ENCODE data around the gene HEBP2.

The HEBP2 gene

GRCh38 chr6:138442663-138443062 is 38.6 kb downstream of the HEBP2 start:
- no peak overlapping the region for H3K4me3 ChIP-seq (ENCODE audit: low read length)
- DNase-seq (ENCODE audit: low read depth): no peak
- no peaks in the 10 kb centered on the region for H3K27me3 ChIP-seq (replicated peaks; ENCODE audit: control insufficient read depth, insufficient read depth, low read length)
- no peaks in the 10 kb centered on the region for H3K9me3 ChIP-seq (ENCODE audit: control insufficient read depth, low read length)
- H3K4me1 ChIP-seq (ENCODE audit: control insufficient read depth, insufficient read depth, low read length): no peaks in the 10 kb centered on the region
- H3K9ac ChIP-seq (ENCODE audit: low read length): no peak overlapping the region
- H3K36me3 ChIP-seq (ENCODE audit: control insufficient read depth, insufficient read depth, low read length, severe bottlenecking): peaks cover 18% of the 10 kb centered on the region

GRCh38 chr6:138443979-138444378 is 40.0 kb downstream of the HEBP2 start:
- Histone ChIP-seq H3K9me3 (ENCODE audit: control insufficient read depth, low read length) (no peaks in the 10 kb centered on the region), H3K27me3 (replicated peaks; ENCODE audit: control insufficient read depth, insufficient read depth, low read length) (no peaks in the 10 kb centered on the region), H3K36me3 (ENCODE audit: control insufficient read depth, insufficient read depth, low read length, severe bottlenecking) (peaks cover 16% of the 10 kb centered on the region), H3K4me1 (ENCODE audit: control insufficient read depth, insufficient read depth, low read length) (no peaks in the 10 kb centered on the region), H3K4me3 (ENCODE audit: low read length) (no peak overlapping the region), H3K9ac (ENCODE audit: low read length) (no peak overlapping the region)
- DNase-seq (ENCODE audit: low read depth): no peak

GRCh38 chr6:138446821-138447220 is 42.8 kb downstream of the HEBP2 start:
- no peak overlapping the region for H3K9ac ChIP-seq (ENCODE audit: low read length)
- H3K4me3 ChIP-seq (ENCODE audit: low read length): no peak overlapping the region
- H3K27me3 ChIP-seq (replicated peaks; ENCODE audit: control insufficient read depth, insufficient read depth, low read length): no peaks in the 10 kb centered on the region
- H3K4me1 ChIP-seq (ENCODE audit: control insufficient read depth, insufficient read depth, low read length): no peaks in the 10 kb centered on the region
- H3K36me3 ChIP-seq (ENCODE audit: control insufficient read depth, insufficient read depth, low read length, severe bottlenecking): peaks cover 10% of the 10 kb centered on the region
- no peak for DNase-seq (ENCODE audit: low read depth)
- H3K9me3 ChIP-seq (ENCODE audit: control insufficient read depth, low read length): no peaks in the 10 kb centered on the region

GRCh38 chr6:138450445-138450844 is 46.4 kb downstream of the HEBP2 start:
- H3K36me3 ChIP-seq (ENCODE audit: control insufficient read depth, insufficient read depth, low read length, severe bottlenecking): peaks cover 4% of the 10 kb centered on the region
- no peak for DNase-seq (ENCODE audit: low read depth)
- no peaks in the 10 kb centered on the region for H3K9me3 ChIP-seq (ENCODE audit: control insufficient read depth, low read length)
- no peaks in the 10 kb centered on the region for H3K27me3 ChIP-seq (replicated peaks; ENCODE audit: control insufficient read depth, insufficient read depth, low read length)
- H3K4me3 ChIP-seq (ENCODE audit: low read length): no peak overlapping the region
- H3K4me1 ChIP-seq (ENCODE audit: control insufficient read depth, insufficient read depth, low read length): no peaks in the 10 kb centered on the region
- H3K9ac ChIP-seq (ENCODE audit: low read length): no peak overlapping the region

- Histone ChIP-seq H3K4me3 (ENCODE audit: low read length) (no peak overlapping the region), H3K27me3 (replicated peaks; ENCODE audit: control insufficient read depth, insufficient read depth, low read length) (no peaks in the 10 kb centered on the region), H3K36me3 (ENCODE audit: control insufficient read depth, insufficient read depth, low read length, severe bottlenecking) (peaks cover 4% of the 10 kb centered on the region), H3K9ac (ENCODE audit: low read length) (no peak overlapping the region), H3K9me3 (ENCODE audit: control insufficient read depth, low read length) (no peaks in the 10 kb centered on the region), H3K4me1 (ENCODE audit: control insufficient read depth, insufficient read depth, low read length) (peaks cover 2% of the 10 kb centered on the region)
- DNase-seq (ENCODE audit: low read depth): no peak
Measured at GRCh38 chr6:138451043-138451442, 47.0 kb downstream of the HEBP2 start.

- H3K9ac ChIP-seq (ENCODE audit: low read length): no peak overlapping the region
- peaks cover 4% of the 10 kb centered on the region for H3K4me1 ChIP-seq (ENCODE audit: control insufficient read depth, insufficient read depth, low read length)
- H3K27me3 ChIP-seq (replicated peaks; ENCODE audit: control insufficient read depth, insufficient read depth, low read length): no peaks in the 10 kb centered on the region
- DNase-seq (ENCODE audit: low read depth): no peak
- no peaks in the 10 kb centered on the region for H3K9me3 ChIP-seq (ENCODE audit: control insufficient read depth, low read length)
- no peak overlapping the region for H3K4me3 ChIP-seq (ENCODE audit: low read length)
- H3K36me3 ChIP-seq (ENCODE audit: control insufficient read depth, insufficient read depth, low read length, severe bottlenecking): no peaks in the 10 kb centered on the region
Measured at GRCh38 chr6:138454981-138455706, 51.1 kb downstream of the HEBP2 start.

- Histone ChIP-seq H3K9ac (ENCODE audit: low read length) (no peak overlapping the region), H3K27me3 (replicated peaks; ENCODE audit: control insufficient read depth, insufficient read depth, low read length) (no peaks in the 10 kb centered on the region), H3K36me3 (ENCODE audit: control insufficient read depth, insufficient read depth, low read length, severe bottlenecking) (no peaks in the 10 kb centered on the region), H3K4me3 (ENCODE audit: low read length) (no peak overlapping the region), H3K4me1 (ENCODE audit: control insufficient read depth, insufficient read depth, low read length) (peaks cover 4% of the 10 kb centered on the region), H3K9me3 (ENCODE audit: control insufficient read depth, low read length) (no peaks in the 10 kb centered on the region)
- DNase-seq (ENCODE audit: low read depth): peak; percentile 31
Measured at GRCh38 chr6:138455746-138456400, 51.9 kb downstream of the HEBP2 start.

- Histone ChIP-seq H3K9ac (ENCODE audit: low read length) (no peak overlapping the region), H3K9me3 (ENCODE audit: control insufficient read depth, low read length) (no peaks in the 10 kb centered on the region), H3K27me3 (replicated peaks; ENCODE audit: control insufficient read depth, insufficient read depth, low read length) (no peaks in the 10 kb centered on the region), H3K4me3 (ENCODE audit: low read length) (no peak overlapping the region), H3K4me1 (ENCODE audit: control insufficient read depth, insufficient read depth, low read length) (peaks cover 4% of the 10 kb centered on the region), H3K36me3 (ENCODE audit: control insufficient read depth, insufficient read depth, low read length, severe bottlenecking) (no peaks in the 10 kb centered on the region)
- DNase-seq (ENCODE audit: low read depth): no peak
Measured at GRCh38 chr6:138456401-138456790, 52.4 kb downstream of the HEBP2 start.

GRCh38 chr6:138461647-138462046 is 57.6 kb downstream of the HEBP2 start:
- Histone ChIP-seq H3K4me3 (ENCODE audit: low read length) (no peak overlapping the region), H3K9me3 (ENCODE audit: control insufficient read depth, low read length) (no peaks in the 10 kb centered on the region), H3K4me1 (ENCODE audit: control insufficient read depth, insufficient read depth, low read length) (peaks cover 9% of the 10 kb centered on the region), H3K36me3 (ENCODE audit: control insufficient read depth, insufficient read depth, low read length, severe bottlenecking) (peaks cover 12% of the 10 kb centered on the region), H3K27me3 (replicated peaks; ENCODE audit: control insufficient read depth, insufficient read depth, low read length) (no peaks in the 10 kb centered on the region), H3K9ac (ENCODE audit: low read length) (no peak overlapping the region)
- DNase-seq (ENCODE audit: low read depth): no peak

- H3K36me3 ChIP-seq (ENCODE audit: control insufficient read depth, insufficient read depth, low read length, severe bottlenecking): peaks cover 18% of the 10 kb centered on the region
- no peak overlapping the region for H3K4me3 ChIP-seq (ENCODE audit: low read length)
- no peaks in the 10 kb centered on the region for H3K27me3 ChIP-seq (replicated peaks; ENCODE audit: control insufficient read depth, insufficient read depth, low read length)
- peaks cover 9% of the 10 kb centered on the region for H3K4me1 ChIP-seq (ENCODE audit: control insufficient read depth, insufficient read depth, low read length)
- H3K9ac ChIP-seq (ENCODE audit: low read length): no peak overlapping the region
- H3K9me3 ChIP-seq (ENCODE audit: control insufficient read depth, low read length): no peaks in the 10 kb centered on the region
- DNase-seq (ENCODE audit: low read depth): no peak
Measured at GRCh38 chr6:138464085-138464484, 60.1 kb downstream of the HEBP2 start.

GRCh38 chr6:138465007-138465645 is 61.1 kb downstream of the HEBP2 start:
- no peaks in the 10 kb centered on the region for H3K27me3 ChIP-seq (replicated peaks; ENCODE audit: control insufficient read depth, insufficient read depth, low read length)
- peak overlapping the region; percentile 40 for H3K4me3 ChIP-seq (ENCODE audit: low read length)
- DNase-seq (ENCODE audit: low read depth): peak; percentile 71
- H3K4me1 ChIP-seq (ENCODE audit: control insufficient read depth, insufficient read depth, low read length): peaks cover 9% of the 10 kb centered on the region
- peaks cover 21% of the 10 kb centered on the region for H3K36me3 ChIP-seq (ENCODE audit: control insufficient read depth, insufficient read depth, low read length, severe bottlenecking)
- H3K9me3 ChIP-seq (ENCODE audit: control insufficient read depth, low read length): no peaks in the 10 kb centered on the region
- H3K9ac ChIP-seq (ENCODE audit: low read length): peak overlapping the region; percentile 50

All from adipocyte (in vitro differentiated cells).